Stimulated activated CD8-positive, alpha-beta memory T cell treated with anti-CD3 and anti-CD28 coated beads, Interleukin-7, amount 100 ng/mL, for 1 hour (primary cell): ENCODE results near the gene CD300A.

Source experiments
- DNase-seq, 2 donors: peaks; one replicate each; pipeline ENCODE4 v3.0.0-alpha.2; 2020; ENCODE audit warnings: low read depth in 2 of 2

CD300A gene

GRCh38 chr17:74439691-74440567 is 26.5 kb upstream of the CD300A start:
- DNase-seq = no peak

DNA sequence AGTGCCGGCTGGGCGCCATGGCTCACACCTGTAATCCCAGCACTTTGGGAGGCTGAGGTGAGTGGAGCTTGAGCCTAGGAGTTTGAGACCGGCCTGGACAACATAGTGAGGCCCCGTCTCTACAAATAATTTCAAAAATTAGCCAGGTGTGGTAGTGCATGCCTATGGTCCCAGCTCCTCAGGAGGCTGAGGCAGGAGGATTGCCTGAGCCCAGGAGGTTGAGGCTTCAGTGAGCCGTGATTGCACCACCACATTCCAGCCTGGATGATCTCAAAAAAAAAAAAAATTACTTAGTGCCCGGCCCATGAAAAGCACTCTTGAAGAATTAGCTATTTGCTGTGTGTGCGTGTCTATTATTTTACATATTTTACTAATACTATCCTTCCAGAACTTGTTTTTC is 24.9 kb upstream of the CD300A start:
- no peak for DNase-seq

DNA sequence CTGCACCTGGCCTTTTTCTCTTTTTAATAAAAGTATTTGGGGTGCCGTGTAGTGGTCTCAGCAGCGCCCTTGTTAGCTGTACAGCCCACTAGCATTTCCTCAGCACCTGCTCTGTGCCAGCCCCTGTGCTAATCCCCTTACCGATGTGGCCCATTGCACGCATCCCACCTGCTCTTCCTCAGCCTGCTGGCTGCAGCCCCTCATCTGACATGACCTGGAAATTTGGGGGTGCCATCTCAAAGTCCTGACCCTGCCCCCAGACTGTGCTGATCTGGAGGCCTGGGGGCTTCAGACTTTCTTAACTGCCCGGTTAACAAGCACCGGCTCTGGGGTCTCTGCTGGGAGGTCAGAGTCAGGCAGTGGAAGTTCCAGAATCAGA is 24.2 kb upstream of the CD300A start:
- no peak for DNase-seq

DNA sequence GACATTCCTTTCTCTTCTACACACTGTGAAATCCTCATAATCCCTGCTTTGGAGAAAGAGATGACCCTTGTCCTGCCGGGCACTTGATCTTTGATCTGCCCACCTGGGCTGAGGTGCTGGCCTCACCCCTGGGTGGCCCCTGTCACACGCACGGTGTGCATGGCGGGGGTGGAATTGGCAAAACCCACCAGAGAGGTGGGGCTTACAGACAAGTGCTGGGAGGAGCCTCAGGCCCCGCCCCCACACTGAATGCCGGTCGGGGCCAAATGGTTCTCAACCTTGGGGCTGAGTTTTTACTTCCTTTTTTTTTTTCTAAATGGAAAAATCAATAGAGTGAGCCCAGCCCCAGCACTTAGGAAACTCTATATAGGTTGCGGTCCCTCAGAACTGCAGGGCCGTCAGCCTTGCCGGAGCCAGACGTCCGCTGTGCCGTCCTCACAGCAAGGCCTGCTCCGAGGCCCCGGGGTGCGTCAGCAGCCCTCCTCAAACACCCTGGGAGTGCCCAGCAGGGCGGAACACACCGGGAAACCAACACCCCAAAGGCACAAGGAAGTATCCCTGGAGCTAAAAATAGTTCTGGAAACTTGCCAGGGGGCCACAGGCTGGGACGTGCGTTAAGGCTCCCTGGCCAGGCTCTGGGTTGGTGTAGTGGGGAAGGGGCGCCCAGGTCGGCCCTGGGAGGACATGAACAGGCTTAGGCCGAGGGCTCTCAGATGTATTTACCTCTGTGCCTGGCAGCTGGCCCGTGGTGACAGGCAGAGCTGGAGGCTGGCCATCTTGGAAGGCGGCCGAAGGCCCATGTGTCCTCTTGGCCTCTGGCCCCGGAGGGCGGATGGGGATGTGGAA is 23.5 kb upstream of the CD300A start:
- DNase-seq = no peak

- no peak for DNase-seq
These were observed 22.7 kb upstream of the CD300A start for GRCh38 chr17:74443516-74444296.

GRCh38 chr17:74444406-74444805 is 22.0 kb upstream of the CD300A start:
- no peak for DNase-seq

DNA sequence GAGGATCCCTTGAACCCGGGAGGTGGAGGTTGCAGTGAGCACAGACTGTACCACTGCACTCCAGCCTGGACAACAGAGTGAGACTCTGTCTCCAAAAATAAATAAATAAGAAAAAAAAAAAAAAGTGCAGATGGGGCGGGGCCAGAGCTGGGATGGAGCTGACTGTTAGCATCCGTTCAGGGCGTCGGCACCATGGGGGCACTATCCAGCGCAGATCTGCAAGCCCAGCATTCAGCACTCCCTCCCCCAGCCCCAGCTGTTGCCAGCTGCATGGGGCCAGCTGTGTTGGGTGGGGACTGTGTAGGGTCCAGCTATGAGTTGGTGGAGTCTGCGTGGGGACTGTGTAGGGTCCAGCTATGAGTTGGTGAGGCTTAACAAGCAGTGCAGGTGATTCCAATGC is 21.3 kb upstream of the CD300A start:
- DNase-seq = no peak

DNA sequence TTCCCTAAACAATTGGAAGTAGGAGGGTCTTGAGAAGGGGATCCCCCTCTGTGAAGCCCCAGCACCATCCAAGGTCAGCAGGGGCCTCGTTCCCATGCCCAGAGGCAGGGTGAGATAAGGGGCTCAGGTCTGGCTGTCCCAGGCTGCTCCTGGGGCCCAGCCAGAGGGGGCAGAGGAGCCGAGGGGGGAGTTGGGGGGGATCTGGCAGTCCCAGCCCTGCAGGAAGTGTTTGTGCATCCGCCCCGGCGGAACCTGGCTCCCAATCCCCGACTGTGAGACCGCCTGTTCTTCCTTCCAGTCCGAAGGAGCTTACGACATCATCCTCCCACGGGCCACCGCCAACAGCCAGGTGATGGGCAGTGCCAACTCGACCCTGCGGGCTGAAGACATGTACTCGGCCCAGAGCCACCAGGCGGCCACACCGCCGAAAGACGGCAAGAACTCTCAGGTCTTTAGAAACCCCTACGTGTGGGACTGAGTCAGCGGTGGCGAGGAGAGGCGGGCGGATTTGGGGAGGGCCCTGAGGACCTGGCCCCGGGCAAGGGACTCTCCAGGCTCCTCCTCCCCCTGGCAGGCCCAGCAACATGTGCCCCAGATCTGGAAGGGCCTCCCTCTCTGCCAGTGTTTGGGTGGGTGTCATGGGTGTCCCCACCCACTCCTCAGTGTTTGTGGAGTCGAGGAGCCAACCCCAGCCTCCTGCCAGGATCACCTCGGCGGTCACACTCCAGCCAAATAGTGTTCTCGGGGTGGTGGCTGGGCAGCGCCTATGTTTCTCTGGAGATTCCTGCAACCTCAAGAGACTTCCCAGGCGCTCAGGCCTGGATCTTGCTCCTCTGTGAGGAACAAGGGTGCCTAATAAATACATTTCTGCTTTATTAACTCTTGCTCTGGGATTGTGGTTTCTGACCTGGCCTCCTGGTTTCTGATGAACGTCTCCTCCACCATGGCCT is 19.6 kb upstream of the CD300A start:
- DNase-seq = no peak

GRCh38 chr17:74447628-74448159 is 18.7 kb upstream of the CD300A start:
- DNase-seq = no peak

DNA sequence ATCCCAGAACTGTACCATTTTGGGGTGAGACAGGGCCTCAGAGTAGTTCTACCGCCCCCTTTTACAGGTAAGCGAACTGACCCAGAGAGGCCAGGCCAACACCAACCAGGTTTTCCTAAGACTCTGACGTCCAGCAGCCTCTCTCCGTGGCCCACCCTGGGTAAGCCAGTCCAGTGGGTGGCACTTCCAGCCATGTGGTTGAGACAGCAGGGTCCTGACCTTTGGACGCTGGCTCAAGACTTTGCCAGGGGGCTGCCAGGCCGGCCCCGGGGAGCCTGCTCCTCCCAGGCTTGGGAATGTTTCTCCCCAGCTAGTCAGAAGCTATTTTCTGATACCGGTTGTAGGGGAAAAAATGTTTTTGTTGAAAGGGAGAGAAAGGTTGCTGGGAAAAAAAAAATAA is 17.7 kb upstream of the CD300A start:
- no peak for DNase-seq

DNA sequence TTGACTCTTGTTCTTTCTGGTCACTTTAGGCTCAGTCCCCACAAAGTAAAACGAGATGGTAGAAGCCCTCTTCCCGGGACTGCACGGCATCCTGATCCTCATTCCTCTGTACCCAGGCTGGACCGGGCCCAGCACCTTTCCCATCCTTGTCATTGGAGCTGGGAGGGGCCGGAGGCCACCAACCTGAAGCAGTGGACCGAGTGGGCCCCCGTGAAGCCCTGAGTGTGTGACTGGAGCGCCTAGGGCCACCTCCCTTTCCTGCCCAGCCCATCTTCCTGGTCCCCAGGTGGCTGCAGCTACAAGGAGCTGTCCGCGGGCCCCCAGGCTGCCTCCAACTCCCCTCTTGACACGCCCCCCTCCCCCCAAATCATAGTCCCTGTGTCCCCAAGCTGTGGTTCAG is 17.1 kb upstream of the CD300A start:
- no peak for DNase-seq

DNA sequence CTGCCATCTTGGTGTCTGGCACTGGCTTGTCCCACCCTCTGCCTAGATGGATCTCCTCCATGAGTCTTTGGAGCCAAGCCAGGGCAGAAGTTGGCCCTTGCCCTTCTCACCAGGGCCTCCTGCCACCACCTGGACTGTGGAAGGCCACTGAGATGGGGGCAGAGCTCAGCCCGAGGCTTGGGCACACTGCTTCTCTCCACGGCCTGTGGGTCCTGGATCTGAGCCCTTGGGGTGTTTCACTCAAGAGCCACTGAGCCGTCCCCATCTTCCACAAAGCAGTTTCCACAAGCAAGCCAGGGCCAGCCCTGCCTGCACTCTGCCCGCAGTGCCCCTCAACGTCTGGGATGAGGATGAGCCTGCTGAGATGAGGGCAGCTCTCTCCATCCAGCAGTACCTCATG is 16.7 kb upstream of the CD300A start:
- DNase-seq = no peak

DNA sequence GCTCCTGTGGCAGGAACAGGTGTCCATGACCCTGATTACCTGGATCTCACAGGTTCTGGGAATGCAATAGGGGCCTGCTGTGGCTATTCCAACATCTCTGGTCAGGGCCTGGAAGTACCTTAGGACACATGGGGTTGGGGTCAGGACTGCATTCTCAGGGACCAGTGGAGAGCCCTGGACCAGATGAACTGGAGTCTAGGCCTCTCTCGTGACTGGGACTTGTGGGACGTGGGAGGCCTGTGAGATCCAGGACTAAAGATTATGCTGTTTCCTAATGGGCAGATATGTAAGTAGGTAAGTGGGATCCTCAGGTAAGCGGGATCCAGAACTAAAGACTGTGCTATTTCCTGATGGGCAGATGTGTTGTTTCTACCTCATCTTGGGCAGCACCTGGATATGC is 16.2 kb upstream of the CD300A start:
- no peak for DNase-seq

- DNase-seq = no peak
These were observed 15.5 kb upstream of the CD300A start for GRCh38 chr17:74450925-74451403.

GRCh38 chr17:74451557-74451956 is 14.9 kb upstream of the CD300A start:
- no peak for DNase-seq

DNA sequence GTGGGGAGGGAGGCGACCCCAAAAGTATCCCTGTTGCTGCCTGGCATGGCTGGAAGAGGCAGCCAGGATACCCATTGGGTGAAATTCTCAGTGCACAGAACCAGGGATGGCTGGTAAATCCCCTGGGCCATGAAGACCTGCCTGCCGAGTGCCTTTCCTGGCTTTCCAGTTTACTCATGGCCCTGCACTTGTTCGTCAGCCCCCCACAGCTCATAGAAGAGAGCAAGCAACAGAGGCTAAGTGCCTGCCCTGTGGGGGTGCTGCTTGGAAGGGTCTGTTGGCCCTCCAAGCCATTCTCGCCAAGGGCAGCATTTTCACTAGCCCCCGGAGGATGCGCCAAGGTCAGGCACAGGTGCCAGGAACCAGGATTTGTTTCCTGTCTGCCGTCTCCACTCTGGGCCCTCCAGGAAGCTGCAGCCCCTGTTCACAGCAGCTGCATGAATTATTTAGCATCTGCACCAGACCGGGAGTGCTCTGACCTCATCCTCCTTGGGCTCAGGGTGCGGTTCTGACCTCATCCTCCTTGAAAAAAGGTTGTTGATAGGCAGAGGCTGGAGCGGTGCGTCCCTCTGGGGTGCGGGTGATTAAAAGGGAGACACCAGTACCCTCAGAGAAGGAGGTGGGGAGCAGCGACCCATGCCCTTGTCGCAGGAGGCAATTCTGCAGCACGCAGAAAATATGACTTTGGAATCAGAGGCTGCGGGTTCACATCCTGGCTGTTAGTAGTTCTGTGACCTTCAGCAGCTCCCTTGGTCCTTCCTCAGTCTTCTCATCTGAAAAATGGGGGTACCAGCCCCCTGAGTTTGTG is 14.2 kb upstream of the CD300A start:
- no peak for DNase-seq

- DNase-seq = no peak
These were observed 13.4 kb upstream of the CD300A start for GRCh38 chr17:74452841-74453661.

GRCh38 chr17:74453665-74454196 is 12.7 kb upstream of the CD300A start:
- DNase-seq = peak; percentile 36 to 38
